AG04450 (cell line): Measurements from ENCODE around the gene RNF151. TPM values are rescaled to one million over a fixed set of nuclear protein-coding genes. Genes with fewer than 3 reads are reported as not detected.

Experiments used
- CTCF ChIA-PET: fragments of 300-600, 350-600 bp; formaldehyde crosslinking; extraction: SDS; loops from one replicate; lab custom pipeline; 2022; ENCODE audit warnings: antibody characterized with exemption, inconsistent platforms; lab: Charles Lee
- POLR2A ChIA-PET: fragments of 350-600 bp; formaldehyde crosslinking; extraction: SDS; loops from one replicate; lab custom pipeline; 2021; ENCODE audit warnings: antibody characterized with exemption, inconsistent platforms; lab: Yijun Ruan, JAX
- DNase-seq: peaks from one replicate; pipeline ENCODE4 v3.0.0-alpha.2; 2011; ENCODE audit warnings: low read depth, low spot score
- H3K27ac ChIP-seq: one replicate; pipeline ENCODE4 v1.5.1; 2012; ENCODE audit warnings: low read depth, low read length, control low read depth
- H3K27me3 ChIP-seq: one replicate; pipeline ENCODE4 v1.6.0; 2012; ENCODE audit warnings: low read length; ENCODE audit not compliant: control insufficient read depth, insufficient read depth
- H3K4me3 ChIP-seq: 2 replicates; pipeline ENCODE4 v1.5.1; 2011; ENCODE audit warnings: mild to moderate bottlenecking, low read depth, low read length, control low read depth
- H3K9me3 ChIP-seq: 2 replicates; pipeline ENCODE4 v1.5.1; 2012; ENCODE audit warnings: low read length; ENCODE audit not compliant: control insufficient read depth, insufficient read depth
- polyA plus RNA-seq: library from polyadenylated mRNA; depleted of rRNA; stranded (reverse); fragments of >200 nt; gene quantifications from 2 replicates; pipeline ENCODE4 v1.2.3, GENCODE V29; 2011
- TF ChIP-seq, protein P1 (sequence below): IDR thresholded peaks from 2 replicates; pipeline ENCODE4 v1.5.1; 2011; ENCODE audit warnings: low read depth, low read length, control low read depth, inconsistent platforms

Gene RNF151
- polyA plus RNA-seq, 1 experiment, result not detected

- ChIA-PET CTCF (interaction anchor here (0.9 to 5.0 kb wide), 9 partner anchors 10 to 150 kb away, joined by 3 to 79 read pairs (median 4); partner anchors contain the start of genes GFER and RAB26), POLR2A (interaction anchor here (2.3 kb wide), 1 partner anchor 153 kb away, joined by 13 read pairs; the partner anchor contains the start of gene TRAF7)
- H3K27me3 ChIP-seq, result no peaks in the 10 kb centered on the region
- no peaks in the 10 kb centered on the region; the same call in 1 of the 2 replicates for H3K9me3 ChIP-seq
- H3K4me3 ChIP-seq, result no peak overlapping the region
- DNase-seq, result no peak
- TF ChIP-seq, protein P1, sequence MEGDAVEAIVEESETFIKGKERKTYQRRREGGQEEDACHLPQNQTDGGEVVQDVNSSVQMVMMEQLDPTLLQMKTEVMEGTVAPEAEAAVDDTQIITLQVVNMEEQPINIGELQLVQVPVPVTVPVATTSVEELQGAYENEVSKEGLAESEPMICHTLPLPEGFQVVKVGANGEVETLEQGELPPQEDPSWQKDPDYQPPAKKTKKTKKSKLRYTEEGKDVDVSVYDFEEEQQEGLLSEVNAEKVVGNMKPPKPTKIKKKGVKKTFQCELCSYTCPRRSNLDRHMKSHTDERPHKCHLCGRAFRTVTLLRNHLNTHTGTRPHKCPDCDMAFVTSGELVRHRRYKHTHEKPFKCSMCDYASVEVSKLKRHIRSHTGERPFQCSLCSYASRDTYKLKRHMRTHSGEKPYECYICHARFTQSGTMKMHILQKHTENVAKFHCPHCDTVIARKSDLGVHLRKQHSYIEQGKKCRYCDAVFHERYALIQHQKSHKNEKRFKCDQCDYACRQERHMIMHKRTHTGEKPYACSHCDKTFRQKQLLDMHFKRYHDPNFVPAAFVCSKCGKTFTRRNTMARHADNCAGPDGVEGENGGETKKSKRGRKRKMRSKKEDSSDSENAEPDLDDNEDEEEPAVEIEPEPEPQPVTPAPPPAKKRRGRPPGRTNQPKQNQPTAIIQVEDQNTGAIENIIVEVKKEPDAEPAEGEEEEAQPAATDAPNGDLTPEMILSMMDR, result no peak
- no peak overlapping the region for H3K27ac ChIP-seq
Observed at GRCh38 chr16:2002406-2003230, 36.0 kb downstream of the RNF151 start.

DNA sequence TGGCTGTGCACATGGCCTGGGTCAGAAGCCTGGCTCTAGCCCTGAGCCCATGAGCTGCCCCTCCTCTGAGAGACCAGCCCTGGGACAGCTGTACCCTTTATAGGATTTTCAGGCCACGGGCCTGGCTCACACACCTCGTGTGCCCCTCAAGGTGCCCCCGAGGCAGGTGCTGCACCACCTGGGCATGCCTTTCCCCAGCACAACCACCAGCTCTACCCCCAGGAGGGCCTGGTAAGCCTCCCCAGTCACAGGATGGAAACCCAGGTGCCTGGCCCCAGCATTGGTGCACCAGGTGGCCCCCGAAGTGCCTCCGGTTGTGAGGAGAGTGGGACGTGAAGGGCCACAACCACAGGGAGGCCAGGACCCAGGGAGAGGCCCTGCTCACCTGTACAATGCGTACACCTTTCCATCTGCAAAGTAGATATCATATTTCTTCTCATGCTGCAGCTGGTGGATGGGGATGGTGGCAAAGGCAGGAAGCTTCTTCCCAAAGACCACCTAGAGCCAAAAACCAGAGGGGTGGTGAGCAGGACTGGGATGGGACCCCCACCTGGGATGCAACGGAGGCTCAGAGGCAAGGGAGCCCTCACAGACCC, 36.7 kb downstream of the RNF151 start:
- no peaks in the 10 kb centered on the region; the same call in 1 of the 2 replicates for H3K9me3 ChIP-seq
- POLR2A ChIA-PET, result interaction anchor here (0.9 to 2.3 kb wide), 4 partner anchors 9 to 152 kb away, joined by 3 to 13 read pairs (median 6); partner anchors contain the start of genes RPS2 and TRAF7
- H3K27me3 ChIP-seq, result no peaks in the 10 kb centered on the region
- H3K4me3 ChIP-seq, result no peak overlapping the region
- CTCF ChIA-PET, result interaction anchor here (0.8 to 5.0 kb wide), 12 partner anchors 8 to 150 kb away, joined by 3 to 79 read pairs (median 4); partner anchors contain the start of genes GFER and RAB26
- TF ChIP-seq, protein P1, result no peak
- no peak for DNase-seq
- no peak overlapping the region for H3K27ac ChIP-seq

- peak; percentile 51 for DNase-seq
- ChIA-PET CTCF (interaction anchor here (0.6 to 5.0 kb wide), 21 partner anchors 9 to 221 kb away, joined by 3 to 79 read pairs (median 3); partner anchors contain the start of genes GFER, NUBP2, PKD1 and RAB26), POLR2A (interaction anchor here (0.5 to 2.3 kb wide), 6 partner anchors 10 to 151 kb away, joined by 3 to 13 read pairs (median 4); partner anchors contain the start of genes RPS2 and TRAF7)
- Histone ChIP-seq H3K27ac (no peak overlapping the region), H3K27me3 (no peaks in the 10 kb centered on the region), H3K9me3 (no peaks in the 10 kb centered on the region; the same call in 1 of the 2 replicates), H3K4me3 (0 out of 2 replicates have a peak overlapping the region, but pooled peaks have one; percentile 13)
- TF ChIP-seq, protein P1, result peak; percentile 94
Observed at GRCh38 chr16:2003827-2004641, 37.4 kb downstream of the RNF151 start.

DNA sequence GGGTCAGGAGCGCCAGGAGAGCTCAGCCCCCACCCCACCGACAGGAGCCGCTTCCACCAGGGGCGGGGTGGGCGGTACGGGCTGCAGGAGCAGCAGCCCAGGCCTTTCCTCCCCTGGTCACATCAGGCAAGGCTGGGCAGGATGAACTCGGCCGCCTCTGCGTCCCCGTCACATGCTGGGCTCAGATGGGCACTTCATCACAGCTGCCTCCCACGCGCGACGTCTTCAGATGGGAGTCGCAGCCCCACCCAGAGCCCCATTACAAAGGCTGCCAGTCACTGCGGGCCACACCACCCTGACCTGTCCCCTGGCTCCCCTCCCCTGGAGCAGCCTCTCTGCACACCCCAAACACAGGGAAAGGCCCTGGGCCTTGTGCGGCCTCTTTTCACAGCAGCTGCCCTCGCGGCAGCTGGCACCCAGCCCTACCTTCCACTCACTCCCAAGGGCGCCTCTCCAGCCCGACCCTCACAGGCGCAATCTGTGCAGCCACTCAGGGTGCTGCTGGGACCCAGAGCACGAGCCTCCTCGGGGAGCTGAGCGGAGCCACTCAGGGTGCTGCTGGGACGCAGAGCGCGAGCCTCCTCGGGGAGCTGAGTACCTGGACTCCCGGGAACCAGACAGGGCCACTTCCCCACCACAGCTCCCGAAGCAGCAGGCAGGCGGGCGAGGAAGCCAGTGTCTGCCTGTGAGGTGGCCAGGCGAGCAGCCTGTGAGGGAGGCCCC, 38.3 kb downstream of the RNF151 start:
- CTCF ChIA-PET, result interaction anchor here (0.9 to 5.0 kb wide), 5 partner anchors 12 to 135 kb away, joined by 3 to 79 read pairs (median 6); no protein-coding TSS in a partner anchor
- H3K4me3 ChIP-seq, result no peak overlapping the region
- TF ChIP-seq, protein P1, result no peak
- H3K27me3 ChIP-seq, result no peaks in the 10 kb centered on the region
- POLR2A ChIA-PET, result interaction anchor here (0.9 to 2.3 kb wide), 3 partner anchors 40 to 150 kb away, joined by 4 to 13 read pairs (median 4); partner anchors contain the start of genes RPS2 and TRAF7
- DNase-seq, result no peak
- no peaks in the 10 kb centered on the region; the same call in 1 of the 2 replicates for H3K9me3 ChIP-seq
- no peak overlapping the region for H3K27ac ChIP-seq
